IPS DF 19.7 (cell line): ENCODE results near the gene GHR.
"Not testable (repeated sequence)": the region's sequence is repeated elsewhere in the genome, so short reads cannot be mapped to it uniquely, and the experiment has no call there.

Experiments used
- DNase-seq: peaks from one replicate; pipeline ENCODE4 v3.0.0-alpha.2; 2013; ENCODE audit warnings: low read depth, low spot score

The GHR gene

DNA sequence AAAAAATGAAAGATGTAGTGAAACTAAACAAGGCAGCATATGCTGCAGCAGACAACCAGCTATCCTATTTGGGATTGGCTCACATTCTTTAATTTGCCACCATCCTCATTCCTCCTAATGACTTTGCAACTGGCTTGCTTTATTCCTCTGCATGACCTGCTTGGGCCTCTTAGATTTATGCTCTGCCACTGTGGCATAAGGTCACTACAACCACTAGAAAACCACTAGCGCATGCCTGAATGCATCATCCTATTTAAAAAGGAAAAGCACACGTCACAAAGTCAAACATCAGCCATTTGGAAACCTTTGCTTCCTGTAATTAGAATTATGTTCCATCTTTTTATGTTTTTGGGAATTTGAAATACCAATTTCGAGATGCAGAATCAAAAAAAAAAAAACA is 292.5 kb downstream of the GHR start:
- DNase-seq = no peak

DNA sequence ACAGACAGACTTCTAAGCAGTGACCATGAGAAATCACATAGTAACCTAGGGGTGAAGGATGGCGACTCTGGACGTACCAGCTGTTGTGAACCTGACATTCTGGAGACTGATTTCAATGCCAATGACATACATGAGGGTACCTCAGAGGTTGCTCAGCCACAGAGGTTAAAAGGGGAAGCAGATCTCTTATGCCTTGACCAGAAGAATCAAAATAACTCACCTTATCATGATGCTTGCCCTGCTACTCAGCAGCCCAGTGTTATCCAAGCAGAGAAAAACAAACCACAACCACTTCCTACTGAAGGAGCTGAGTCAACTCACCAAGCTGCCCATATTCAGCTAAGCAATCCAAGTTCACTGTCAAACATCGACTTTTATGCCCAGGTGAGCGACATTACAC is 295.4 kb downstream of the GHR start:
- no peak for DNase-seq

DNA sequence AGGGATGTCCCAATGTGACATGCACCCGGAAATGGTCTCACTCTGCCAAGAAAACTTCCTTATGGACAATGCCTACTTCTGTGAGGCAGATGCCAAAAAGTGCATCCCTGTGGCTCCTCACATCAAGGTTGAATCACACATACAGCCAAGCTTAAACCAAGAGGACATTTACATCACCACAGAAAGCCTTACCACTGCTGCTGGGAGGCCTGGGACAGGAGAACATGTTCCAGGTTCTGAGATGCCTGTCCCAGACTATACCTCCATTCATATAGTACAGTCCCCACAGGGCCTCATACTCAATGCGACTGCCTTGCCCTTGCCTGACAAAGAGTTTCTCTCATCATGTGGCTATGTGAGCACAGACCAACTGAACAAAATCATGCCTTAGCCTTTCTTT is 295.8 kb downstream of the GHR start:
- no peak for DNase-seq

DNA sequence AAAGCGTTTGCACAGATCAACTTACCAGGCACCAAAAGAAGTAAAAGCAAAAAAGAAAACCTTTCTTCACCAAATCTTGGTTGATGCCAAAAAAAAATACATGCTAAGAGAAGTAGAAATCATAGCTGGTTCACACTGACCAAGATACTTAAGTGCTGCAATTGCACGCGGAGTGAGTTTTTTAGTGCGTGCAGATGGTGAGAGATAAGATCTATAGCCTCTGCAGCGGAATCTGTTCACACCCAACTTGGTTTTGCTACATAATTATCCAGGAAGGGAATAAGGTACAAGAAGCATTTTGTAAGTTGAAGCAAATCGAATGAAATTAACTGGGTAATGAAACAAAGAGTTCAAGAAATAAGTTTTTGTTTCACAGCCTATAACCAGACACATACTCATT is 297.0 kb downstream of the GHR start:
- DNase-seq = no peak

DNA sequence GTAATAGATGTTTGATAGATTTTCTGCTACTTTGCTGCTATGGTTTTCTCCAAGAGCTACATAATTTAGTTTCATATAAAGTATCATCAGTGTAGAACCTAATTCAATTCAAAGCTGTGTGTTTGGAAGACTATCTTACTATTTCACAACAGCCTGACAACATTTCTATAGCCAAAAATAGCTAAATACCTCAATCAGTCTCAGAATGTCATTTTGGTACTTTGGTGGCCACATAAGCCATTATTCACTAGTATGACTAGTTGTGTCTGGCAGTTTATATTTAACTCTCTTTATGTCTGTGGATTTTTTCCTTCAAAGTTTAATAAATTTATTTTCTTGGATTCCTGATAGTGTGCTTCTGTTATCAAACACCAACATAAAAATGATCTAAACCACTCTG is 298.2 kb downstream of the GHR start:
- no peak for DNase-seq

DNA sequence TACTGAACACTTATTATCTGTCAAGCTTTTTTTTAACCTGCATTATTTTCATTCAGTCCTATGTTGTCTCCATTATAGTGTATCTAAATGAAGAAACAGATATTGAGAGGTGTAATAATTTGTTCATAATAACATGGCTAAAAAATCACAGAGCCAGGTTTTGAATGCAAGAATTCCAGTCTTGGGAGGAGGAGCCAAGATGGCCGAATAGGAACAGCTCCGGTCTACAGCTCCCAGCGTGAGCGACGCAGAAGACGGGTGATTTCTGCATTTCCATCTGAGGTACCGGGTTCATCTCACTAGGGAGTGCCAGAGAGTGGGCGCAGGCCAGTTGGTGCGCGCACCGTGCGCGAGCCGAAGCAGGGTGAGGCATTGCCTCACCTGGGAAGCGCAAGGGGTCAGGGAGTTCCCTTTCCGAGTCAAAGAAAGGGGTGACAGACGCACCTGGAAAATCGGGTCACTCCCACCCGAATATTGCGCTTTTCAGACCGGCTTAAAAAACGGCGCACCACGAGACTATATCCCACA is 311.4 kb downstream of the GHR start:
- not testable (repeated sequence) for DNase-seq

DNA sequence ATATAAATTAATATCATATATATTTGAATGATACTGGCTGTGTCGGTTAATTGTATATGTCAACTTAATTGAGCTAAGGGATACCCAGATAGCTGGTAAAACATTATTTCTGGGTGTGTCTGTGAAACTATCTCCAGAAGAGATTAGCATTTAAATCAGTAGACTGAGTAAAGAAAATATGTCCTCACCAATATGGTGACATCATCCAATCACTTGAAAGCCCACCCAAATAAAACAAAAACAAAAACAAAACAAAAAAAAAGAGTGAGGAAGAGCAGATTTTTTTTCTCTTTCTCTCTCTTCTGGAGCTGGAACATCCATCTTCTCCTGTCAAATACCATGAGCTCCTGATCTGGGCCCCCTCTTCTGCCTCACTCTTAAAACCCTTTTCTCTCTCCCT is 317.7 kb downstream of the GHR start:
- DNase-seq = no peak

DNA sequence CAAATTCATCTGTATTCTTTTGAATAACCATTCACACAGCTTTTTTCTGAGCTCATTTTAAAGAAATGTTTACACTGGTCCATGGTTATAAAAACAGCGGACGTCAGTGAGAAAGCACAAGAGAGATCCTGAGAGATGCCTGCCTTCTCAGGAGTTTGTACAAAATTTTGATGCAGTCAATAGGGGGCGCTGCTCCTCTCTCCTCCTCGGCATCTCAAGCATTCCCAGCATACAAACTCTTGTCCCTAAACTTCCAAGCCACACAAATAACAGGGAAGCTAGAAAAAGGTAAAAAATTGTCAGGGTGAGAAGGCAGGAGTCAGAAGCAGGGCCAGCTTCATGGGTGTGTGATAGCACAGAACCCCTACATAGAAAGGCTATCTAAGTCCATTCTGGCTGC is 322.2 kb downstream of the GHR start:
- DNase-seq = peak; percentile 12

DNA sequence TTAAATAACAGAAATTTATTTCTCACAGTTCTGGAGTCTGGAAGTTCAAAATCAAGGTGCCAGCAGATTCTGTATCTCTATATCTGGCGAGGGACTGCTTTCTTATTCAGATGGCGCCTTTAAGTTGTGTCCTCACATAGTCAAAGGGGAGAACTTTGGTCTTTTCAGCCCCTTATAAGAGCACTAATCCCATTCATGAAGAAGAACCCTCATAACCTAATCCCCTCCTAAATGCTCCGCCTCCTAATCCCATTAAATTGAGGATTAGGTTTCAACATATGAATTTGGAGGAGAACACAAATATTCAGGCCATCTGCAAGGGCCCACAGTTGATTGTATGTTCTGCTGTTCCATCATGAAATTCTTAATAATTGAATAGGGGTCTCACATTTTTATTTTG is 322.6 kb downstream of the GHR start:
- no peak for DNase-seq

DNA sequence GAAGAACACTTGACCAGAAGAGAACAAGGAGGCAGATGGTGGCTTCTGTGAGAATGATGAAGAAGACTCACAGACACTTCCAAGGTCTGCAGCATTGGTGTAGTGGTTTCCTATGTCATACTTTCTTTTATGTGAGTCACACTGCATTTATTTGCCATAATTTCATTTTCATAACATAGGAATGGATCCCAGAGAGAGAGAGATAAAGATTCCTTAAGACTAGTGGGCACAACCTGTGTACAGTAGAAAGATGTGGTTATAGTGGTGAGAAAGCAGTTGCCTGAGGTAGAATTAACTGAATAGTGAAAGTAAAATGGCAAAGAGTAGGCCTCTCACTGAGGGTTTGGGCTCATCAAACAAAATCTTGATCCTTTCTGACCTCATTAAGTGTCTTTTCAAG is 325.8 kb downstream of the GHR start:
- no peak for DNase-seq

DNA sequence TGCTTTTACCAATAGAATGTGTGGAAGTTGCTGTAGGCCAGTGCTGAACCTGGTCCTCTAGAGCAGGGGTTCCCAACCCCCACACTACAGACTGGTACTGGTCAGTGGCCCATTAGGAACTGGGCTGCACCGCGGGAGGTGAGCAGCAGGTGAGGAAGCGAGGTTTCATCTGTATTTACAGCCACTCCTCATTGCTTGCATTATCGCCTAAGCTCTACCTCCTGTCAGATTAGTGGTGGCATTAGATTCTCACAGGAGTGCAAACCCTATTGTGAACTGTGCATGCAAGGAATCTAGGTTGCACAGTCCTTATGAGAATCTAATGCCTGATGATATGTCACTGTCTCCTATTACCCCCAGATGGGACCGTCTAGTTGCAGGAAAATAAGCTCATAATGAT is 327.3 kb downstream of the GHR start:
- DNase-seq = no peak

DNA sequence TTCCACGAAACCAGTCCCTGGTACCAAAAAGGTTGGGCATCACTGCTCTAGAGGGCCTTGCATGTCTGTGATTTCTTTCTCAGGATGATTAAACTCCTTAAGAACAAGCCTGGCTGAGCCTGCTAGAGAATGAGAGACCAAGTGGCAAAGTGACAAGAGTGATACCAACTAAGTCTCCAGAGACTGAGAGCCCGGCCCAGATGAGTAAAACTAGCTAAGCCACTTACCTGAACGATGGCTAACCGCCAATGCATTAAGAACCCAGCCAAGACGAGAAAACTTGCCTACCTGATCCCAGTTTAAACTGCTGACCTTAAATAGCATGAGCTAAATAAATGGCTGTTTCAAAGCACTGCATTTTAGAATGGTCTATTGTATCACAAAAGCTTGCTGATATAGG is 327.8 kb downstream of the GHR start:
- no peak for DNase-seq

DNA sequence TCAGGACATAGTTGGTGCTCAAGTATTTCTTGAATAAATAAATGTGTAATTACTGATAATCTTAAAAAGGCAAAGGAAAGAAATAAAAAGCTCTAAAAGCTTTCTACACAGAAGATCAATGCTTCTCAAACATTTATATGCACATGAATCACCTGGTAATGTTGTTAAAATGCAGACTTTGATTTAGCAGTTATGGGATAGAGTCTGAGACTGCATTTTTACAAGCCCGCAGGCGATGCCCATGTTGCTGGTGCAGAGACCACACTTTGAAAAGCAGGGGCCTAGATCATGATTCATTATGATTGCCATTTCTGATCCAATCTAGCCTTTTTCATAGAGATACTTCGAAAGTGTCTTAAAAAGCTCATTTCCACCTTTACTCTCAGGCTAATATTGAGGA is 329.9 kb downstream of the GHR start:
- DNase-seq = no peak

DNA sequence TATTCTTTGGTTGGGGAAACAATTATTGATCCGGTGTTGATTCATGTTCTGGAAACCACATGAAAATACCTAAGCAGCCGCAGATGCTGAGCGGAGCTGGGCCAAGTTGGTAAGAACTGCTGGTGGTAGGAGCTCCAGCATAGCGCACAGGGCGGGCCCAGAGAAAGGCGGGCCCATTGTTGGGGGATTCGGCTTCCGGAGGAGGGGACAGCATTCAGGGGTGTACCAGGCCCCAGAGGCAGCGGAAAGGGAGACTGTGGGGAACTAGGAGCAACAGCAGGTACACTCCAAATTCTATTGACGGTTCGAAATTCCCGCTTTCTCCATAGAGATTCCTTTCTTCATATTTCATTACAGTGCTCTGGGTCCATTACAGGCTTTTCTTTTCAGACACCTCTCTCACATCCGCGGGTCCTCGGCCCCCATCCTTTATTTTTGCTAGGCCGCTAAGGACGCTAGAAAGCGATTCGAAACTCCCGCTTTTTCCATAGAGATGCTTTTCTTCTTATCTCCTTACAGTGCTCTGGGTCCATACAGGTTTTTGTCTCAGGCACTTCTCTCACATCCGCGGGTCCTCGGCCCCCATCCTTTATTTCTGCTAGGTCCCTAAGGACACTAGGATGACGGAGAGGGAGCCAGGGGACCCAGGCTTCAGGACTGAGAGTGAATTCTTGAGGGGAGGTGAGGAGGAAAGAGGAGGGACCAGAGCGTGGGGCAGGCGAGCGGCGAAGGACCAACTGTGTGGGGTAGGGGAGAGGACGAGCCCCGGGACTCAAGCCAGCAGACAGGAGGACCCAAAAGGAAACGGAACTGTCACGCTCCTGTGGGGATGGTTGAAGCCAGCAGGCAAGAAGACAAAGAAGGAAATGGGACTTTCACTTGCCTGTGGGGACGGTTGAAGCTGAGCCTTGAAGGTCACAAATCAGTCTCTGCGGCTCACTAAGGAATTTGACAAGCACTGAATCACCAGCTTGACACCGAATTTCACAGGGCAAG is 333.7 kb downstream of the GHR start, which contains the start of gene CCDC152:
Gene CCDC152, plus strand, starts transcription at position 213 of the 996 bp plus-strand sequence. CDS start 2,304 bp downstream, outside the sequence.
- no peak for DNase-seq

DNA sequence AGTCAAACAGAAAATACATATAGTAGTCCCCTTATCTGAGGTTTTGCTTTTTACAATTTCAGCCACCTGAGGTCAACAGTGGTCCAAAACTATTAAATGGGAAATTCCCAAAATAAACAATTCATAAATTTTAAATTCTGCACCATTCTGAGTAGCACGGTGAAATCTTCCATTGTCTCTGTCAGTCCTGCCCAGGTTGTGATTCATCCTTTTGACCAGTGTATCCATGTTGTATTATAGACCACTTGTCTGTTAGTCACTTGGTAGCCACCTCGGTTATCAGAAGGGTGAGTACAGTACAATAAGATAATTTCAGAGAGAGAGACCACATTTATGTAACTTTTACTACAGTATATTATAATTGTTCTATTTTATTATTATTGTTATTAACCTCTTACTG is 336.2 kb downstream of the GHR start:
- DNase-seq = no peak

DNA sequence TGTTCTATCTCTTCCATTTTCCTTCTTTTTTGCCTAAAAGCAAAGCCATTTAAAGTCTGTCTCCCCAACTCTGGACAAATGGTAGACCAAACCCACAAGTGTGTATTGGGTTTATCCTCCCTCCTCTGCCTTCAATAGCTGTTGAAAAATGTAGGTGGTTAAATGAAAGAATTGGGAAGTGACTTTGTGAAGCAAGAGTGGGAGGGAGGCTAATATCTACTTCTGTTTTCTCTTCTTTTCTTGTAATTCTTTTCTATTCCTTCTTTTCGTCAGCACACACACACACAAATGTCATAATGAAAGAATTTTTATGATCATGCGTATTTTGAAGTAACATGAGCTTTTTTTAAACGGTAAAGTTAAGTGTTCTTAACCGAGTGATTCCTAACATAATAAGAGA is 337.2 kb downstream of the GHR start:
- DNase-seq = no peak

DNA sequence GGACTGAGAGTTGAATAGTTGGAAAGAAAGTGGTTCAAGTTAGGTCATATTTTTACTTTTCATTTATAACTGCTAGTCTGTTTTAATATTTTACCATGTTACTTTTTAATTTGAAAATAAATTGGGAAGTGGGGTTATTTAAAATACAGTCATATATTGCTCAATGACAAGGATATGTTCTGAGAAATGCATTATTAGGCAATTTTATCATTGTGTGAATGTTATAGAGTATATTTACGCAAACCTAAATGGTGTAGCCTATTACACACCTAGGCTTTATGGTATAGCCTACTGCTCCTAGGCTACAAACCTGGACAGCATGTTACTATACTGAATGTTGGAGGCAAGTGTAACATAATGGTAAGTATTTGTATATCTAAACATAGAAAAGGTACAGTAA is 338.6 kb downstream of the GHR start:
- no peak for DNase-seq

DNA sequence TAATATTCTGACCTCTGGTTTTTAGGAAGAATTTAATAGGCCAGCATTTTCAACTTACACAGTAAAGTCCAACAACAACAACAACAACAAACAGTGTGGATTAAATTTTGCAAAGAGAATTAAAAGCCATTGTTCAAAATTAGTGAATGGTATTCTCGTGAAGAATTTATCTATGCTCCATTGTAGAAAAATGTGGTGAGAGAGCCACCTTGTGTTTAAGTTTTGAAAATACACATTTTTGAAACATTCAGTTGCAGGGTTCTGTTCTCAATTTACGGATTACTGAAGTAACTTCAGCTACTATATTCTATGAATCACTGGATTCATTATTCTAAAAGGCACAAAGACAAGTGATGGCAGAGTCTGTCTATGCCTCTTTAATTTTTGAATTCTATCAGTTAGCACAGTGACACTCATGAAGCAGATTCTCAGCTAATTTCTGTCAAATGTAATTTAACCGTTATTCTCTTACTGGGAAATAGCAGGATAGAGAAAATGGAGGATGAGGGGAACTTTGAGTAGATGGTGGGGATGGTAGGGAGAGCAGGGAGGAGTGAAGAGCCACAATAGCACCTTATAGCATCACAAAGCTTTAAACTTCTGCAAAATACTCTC is 344.4 kb downstream of the GHR start:
- no peak for DNase-seq

DNA sequence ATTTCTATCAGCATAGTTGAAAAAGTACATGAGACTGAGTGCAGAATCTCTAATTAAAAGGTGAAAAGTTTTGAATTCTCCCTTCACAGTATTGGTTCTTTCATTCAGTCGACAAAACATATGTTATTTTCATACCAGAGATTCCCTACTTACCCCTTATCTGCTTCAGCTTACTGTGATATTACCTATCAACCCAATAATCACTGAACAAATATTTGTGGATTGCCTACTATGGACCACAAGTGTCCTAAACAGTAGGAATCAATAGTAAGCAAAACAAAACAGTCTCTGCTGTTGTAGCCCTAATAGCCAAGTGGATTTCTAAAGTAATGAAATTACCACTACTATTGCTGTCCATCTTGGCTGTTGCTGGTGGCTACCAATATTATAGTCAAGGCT is 344.9 kb downstream of the GHR start:
- DNase-seq = no peak

DNA sequence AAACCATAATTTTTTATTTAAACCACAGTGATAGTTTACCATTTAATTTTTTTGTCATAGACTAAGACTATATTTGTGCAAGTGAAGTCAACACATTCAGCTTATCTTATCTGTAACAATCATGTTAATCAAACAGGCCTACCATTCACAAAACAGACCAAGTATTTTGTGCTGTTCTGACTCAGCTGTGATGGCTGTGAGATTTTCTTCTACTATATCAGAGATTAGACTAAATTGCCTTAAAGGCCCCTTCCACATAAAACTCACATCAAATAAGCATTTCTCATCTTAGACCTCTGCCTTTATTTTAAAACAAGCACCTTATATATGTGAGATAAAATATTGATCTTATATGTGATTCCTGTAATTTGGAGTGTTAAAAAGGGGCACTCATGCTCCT is 346.8 kb downstream of the GHR start:
- no peak for DNase-seq
